Neural cell (in vitro differentiated cells): ENCODE measurements around the gene UMODL1.

Experiments
- EP300 ChIP-seq: fragments of 450-650 bp; conservative IDR thresholded peaks from 2 replicates; pipeline ENCODE4 v1.6.1; 2014; ENCODE audit warnings: antibody characterized with exemption, mild to moderate bottlenecking, moderate library complexity; ENCODE audit not compliant: poor library complexity, severe bottlenecking
- EZH2 ChIP-seq: fragments of 200-600, 300-800 bp; shearing (Covaris generic), sonication (generic); IDR thresholded peaks from 2 replicates; pipeline ENCODE4 v1.6.1; 2014; ENCODE audit warnings: antibody characterized with exemption, low read length, borderline replicate concordance, mild to moderate bottlenecking; ENCODE audit not compliant: insufficient read depth, poor library complexity, severe bottlenecking
- POLR2AphosphoS5 ChIP-seq: IDR thresholded peaks from 2 replicates; pipeline ENCODE4 v1.6.1; 2012
- RAD21 ChIP-seq: fragments of 450-650 bp; conservative IDR thresholded peaks from 2 replicates; pipeline ENCODE4 v1.6.1; 2014; ENCODE audit warnings: antibody characterized with exemption, mild to moderate bottlenecking, moderate library complexity
- REST ChIP-seq: IDR thresholded peaks from 2 replicates; pipeline ENCODE4 v1.6.1; 2012; ENCODE audit warnings: borderline replicate concordance
- SMC3 ChIP-seq: fragments of 450-650 bp; conservative IDR thresholded peaks from 2 replicates; pipeline ENCODE4 v1.6.1; 2014; ENCODE audit warnings: antibody characterized with exemption, mild to moderate bottlenecking, moderate library complexity; ENCODE audit not compliant: poor library complexity
- TAF1 ChIP-seq: IDR thresholded peaks from 2 replicates; pipeline ENCODE4 v1.6.1; 2012; ENCODE audit warnings: low read depth
- TF ChIP-seq, protein P1 (sequence below): fragments of 450-650 bp; IDR thresholded peaks from 2 replicates; pipeline ENCODE4 v1.5.1; 2014; ENCODE audit warnings: antibody characterized with exemption, mild to moderate bottlenecking, moderate library complexity; ENCODE audit not compliant: poor library complexity, severe bottlenecking

GRCh38 chr21:42141643-42142042 lies 70.5 kb downstream of the UMODL1 start:
- TF ChIP-seq REST, result no peak
- TF ChIP-seq POLR2AphosphoS5, result no peak
- TF ChIP-seq, protein P1, sequence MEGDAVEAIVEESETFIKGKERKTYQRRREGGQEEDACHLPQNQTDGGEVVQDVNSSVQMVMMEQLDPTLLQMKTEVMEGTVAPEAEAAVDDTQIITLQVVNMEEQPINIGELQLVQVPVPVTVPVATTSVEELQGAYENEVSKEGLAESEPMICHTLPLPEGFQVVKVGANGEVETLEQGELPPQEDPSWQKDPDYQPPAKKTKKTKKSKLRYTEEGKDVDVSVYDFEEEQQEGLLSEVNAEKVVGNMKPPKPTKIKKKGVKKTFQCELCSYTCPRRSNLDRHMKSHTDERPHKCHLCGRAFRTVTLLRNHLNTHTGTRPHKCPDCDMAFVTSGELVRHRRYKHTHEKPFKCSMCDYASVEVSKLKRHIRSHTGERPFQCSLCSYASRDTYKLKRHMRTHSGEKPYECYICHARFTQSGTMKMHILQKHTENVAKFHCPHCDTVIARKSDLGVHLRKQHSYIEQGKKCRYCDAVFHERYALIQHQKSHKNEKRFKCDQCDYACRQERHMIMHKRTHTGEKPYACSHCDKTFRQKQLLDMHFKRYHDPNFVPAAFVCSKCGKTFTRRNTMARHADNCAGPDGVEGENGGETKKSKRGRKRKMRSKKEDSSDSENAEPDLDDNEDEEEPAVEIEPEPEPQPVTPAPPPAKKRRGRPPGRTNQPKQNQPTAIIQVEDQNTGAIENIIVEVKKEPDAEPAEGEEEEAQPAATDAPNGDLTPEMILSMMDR, result no peak
- no peak for TF ChIP-seq EZH2
- TF ChIP-seq SMC3, result no peak
- no peak for TF ChIP-seq EP300
- TF ChIP-seq RAD21, result no peak
- TF ChIP-seq TAF1, result no peak
